Ascending aorta (tissue), 2 donors: ENCODE results near the gene DNAJB8. TPM values are rescaled to one million over a fixed set of nuclear protein-coding genes. Genes with fewer than 3 reads are reported as not detected.

Source experiments
- DNase-seq, 2 donors: peaks; one replicate each; pipeline ENCODE4 v3.0.0-alpha.2; 2019; ENCODE audit warnings: low spot score in 2 of 2
- H3K27ac ChIP-seq, 2 donors: fragments of 200-600 bp; sonication (generic); one replicate each; pipeline ENCODE4 v1.5.1; 2016 to 2017; ENCODE audit warnings: mild to moderate bottlenecking in 1 of 2
- H3K27me3 ChIP-seq: fragments of 200-600 bp; sonication (generic); one replicate; pipeline ENCODE4 v1.5.1; 2017
- H3K36me3 ChIP-seq, 2 donors: fragments of 200-600 bp; sonication (generic); one replicate each; pipeline ENCODE4 v1.5.1; 2016
- H3K4me1 ChIP-seq, 2 donors: fragments of 200-600 bp; sonication (generic); one replicate each; pipeline ENCODE4 v1.5.1; 2016 to 2017; ENCODE audit warnings: mild to moderate bottlenecking in 1 of 2
- H3K4me3 ChIP-seq, 2 donors: fragments of 200-600 bp; sonication (generic); one replicate each; pipeline ENCODE4 v1.5.1; 2016 to 2017; ENCODE audit warnings: mild to moderate bottlenecking in 1 of 2
- H3K9me3 ChIP-seq, 2 donors: fragments of 200-600 bp; sonication (generic); one replicate each; pipeline ENCODE4 v1.5.1; 2016
- CTCF ChIP-seq, 3 experiments: fragments of 200-600 bp in 2 of 3; fragments of 450-650 bp in 1 of 3; sonication (generic) in 2 of 3; IDR thresholded peaks; one replicate each; pipeline ENCODE4 v1.5.1; 2016 to 2019; ENCODE audit warnings: antibody characterized with exemption in 3 of 3, mild to moderate bottlenecking in 1 of 3, moderate library complexity in 1 of 3
- intact Hi-C: fragments of 100-400 bp; cut with DNase I; formaldehyde crosslinking; loops from one replicate; pipeline ENCODE4 v1.15.1; 2023
- total RNA-seq: library from RNA; depleted of rRNA; stranded (reverse); fragments of >200 nt; gene quantifications from one replicate; pipeline ENCODE4 v1.1.0, GENCODE V29; 2016

The DNAJB8 gene
- total RNA-seq, 1 donor from 2014 or later, result not detected

GRCh38 chr3:128448491-128448890, 18.2 kb downstream of the DNAJB8 start:
- H3K4me1 ChIP-seq, result no peaks in the 10 kb centered on the region
- no peak for DNase-seq
- H3K27me3 ChIP-seq, result no peaks in the 10 kb centered on the region
- H3K27ac ChIP-seq, result no peak overlapping the region
- TF ChIP-seq CTCF (IDR thresholded peaks at IDR 0.05), result no peak
- no peaks in the 10 kb centered on the region for H3K36me3 ChIP-seq
- H3K9me3 ChIP-seq, result no peaks in the 10 kb centered on the region
- intact Hi-C loops, result no loop called here
- H3K4me3 ChIP-seq, result no peak overlapping the region

- TF ChIP-seq CTCF (IDR thresholded peaks at IDR 0.05), result no peak
- no peak for DNase-seq
- Histone ChIP-seq H3K36me3 (no peaks in the 10 kb centered on the region), H3K27me3 (no peaks in the 10 kb centered on the region), H3K4me3 (no peak overlapping the region), H3K9me3 (no peaks in the 10 kb centered on the region), H3K4me1 (no peaks in the 10 kb centered on the region), H3K27ac (no peak overlapping the region)
- intact Hi-C loops, result no loop called here
Measured at GRCh38 chr3:128447561-128448013, 19.1 kb downstream of the DNAJB8 start.

- intact Hi-C loops, result no loop called here
- no peak overlapping the region for H3K4me3 ChIP-seq
- H3K9me3 ChIP-seq, result no peaks in the 10 kb centered on the region
- H3K27me3 ChIP-seq, result no peaks in the 10 kb centered on the region
- no peak overlapping the region for H3K27ac ChIP-seq
- no peak for DNase-seq
- no peak for TF ChIP-seq CTCF (IDR thresholded peaks at IDR 0.05)
- H3K4me1 ChIP-seq, result no peaks in the 10 kb centered on the region
- H3K36me3 ChIP-seq, result no peaks in the 10 kb centered on the region
Measured at GRCh38 chr3:128446821-128447220, 19.9 kb downstream of the DNAJB8 start.

- DNase-seq, result no peak
- Histone ChIP-seq H3K4me3 (no peak overlapping the region), H3K36me3 (no peaks in the 10 kb centered on the region), H3K4me1 (no peaks in the 10 kb centered on the region), H3K27me3 (no peaks in the 10 kb centered on the region), H3K27ac (no peak overlapping the region), H3K9me3 (no peaks in the 10 kb centered on the region)
- no peak for TF ChIP-seq CTCF (IDR thresholded peaks at IDR 0.05)
- intact Hi-C loops, result no loop called here
Measured at GRCh38 chr3:128445357-128445756, 21.3 kb downstream of the DNAJB8 start.

- no peak for TF ChIP-seq CTCF (IDR thresholded peaks at IDR 0.05)
- H3K4me3 ChIP-seq, result no peak overlapping the region
- H3K27ac ChIP-seq, result no peak overlapping the region
- no peaks in the 10 kb centered on the region for H3K27me3 ChIP-seq
- H3K36me3 ChIP-seq, result no peaks in the 10 kb centered on the region
- no peaks in the 10 kb centered on the region for H3K4me1 ChIP-seq
- intact Hi-C loops, result no loop called here
- no peaks in the 10 kb centered on the region for H3K9me3 ChIP-seq
- no peak for DNase-seq
Measured at GRCh38 chr3:128443771-128444170, 22.9 kb downstream of the DNAJB8 start.

- DNase-seq, result no peak
- H3K27me3 ChIP-seq, result no peaks in the 10 kb centered on the region
Measured at GRCh38 chr3:128442949-128443348, 23.7 kb downstream of the DNAJB8 start.

More at GRCh38 chr3:128442949-128443348, 23.7 kb downstream of the DNAJB8 start:
- Histone ChIP-seq H3K4me1 (no peaks in the 10 kb centered on the region), H3K36me3 (no peaks in the 10 kb centered on the region), H3K4me3 (no peak overlapping the region), H3K9me3 (no peaks in the 10 kb centered on the region), H3K27ac (no peak overlapping the region)
- intact Hi-C loops, result no loop called here
- TF ChIP-seq CTCF (IDR thresholded peaks at IDR 0.05), result no peak
